OCI-LY7 (cell line): Measurements from ENCODE around the gene PAWR.
"Not testable (repeated sequence)": the region's sequence is repeated elsewhere in the genome, so short reads cannot be mapped to it uniquely, and the experiment has no call there.

ENCODE experiments used
- CTCF ChIP-seq: fragments of 200-600 bp; sonication (generic); conservative IDR thresholded peaks from 2 replicates; pipeline ENCODE4 v1.5.1; 2014; ENCODE audit warnings: mild to moderate bottlenecking, antibody characterized with exemption, low read length, moderate library complexity, mixed read lengths
- EZH2phosphoT487 ChIP-seq: fragments of 200-600 bp; sonication (generic); IDR thresholded peaks from 2 replicates; pipeline ENCODE4 v1.6.1; 2018; ENCODE audit warnings: low read depth, borderline replicate concordance, mild to moderate bottlenecking, mixed run types, antibody characterized with exemption, low read length, moderate library complexity, mixed read lengths

- TF ChIP-seq CTCF, EZH2phosphoT487: not testable (repeated sequence)
Observed at GRCh38 chr12:79626735-79627134, 64.0 kb downstream of the PAWR start.
